Liver (tissue), 9 donors: Measurements from ENCODE around the gene MVB12B. TPM values are rescaled to one million over a fixed set of nuclear protein-coding genes. Genes with fewer than 3 reads are reported as not detected.

Source experiments
- DNase-seq: peaks from one replicate; pipeline ENCODE4 v3.0.0-alpha.2; 2017; ENCODE audit warnings: low spot score
- H3K27ac ChIP-seq, 2 donors: one replicate each; pipeline ENCODE4 v1.7.0; 2013; ENCODE audit warnings: inconsistent platforms in 2 of 2, low read length in 2 of 2, control low read depth in 1 of 2, low read depth in 1 of 2, mild to moderate bottlenecking in 1 of 2
- H3K27me3 ChIP-seq, 4 donors: one replicate each; pipeline versions ENCODE4 v1.6.1 to v1.7.0; 2013; ENCODE audit warnings: low read length in 3 of 4, inconsistent platforms in 1 of 4, mild to moderate bottlenecking in 1 of 4, moderate library complexity in 1 of 4; ENCODE audit not compliant: control insufficient read depth in 4 of 4, insufficient read depth in 4 of 4
- H3K36me3 ChIP-seq, 4 donors: one replicate each; pipeline versions ENCODE4 v1.6.1 to v1.7.0; 2013; ENCODE audit warnings: low read length in 3 of 4, mild to moderate bottlenecking in 3 of 4, low read depth in 1 of 4, moderate library complexity in 1 of 4; ENCODE audit not compliant: control insufficient read depth in 4 of 4, insufficient read depth in 3 of 4
- H3K4me1 ChIP-seq, 4 donors: one replicate each; pipeline versions ENCODE4 v1.6.1 to v1.7.0; 2013; ENCODE audit warnings: low read length in 3 of 4, mild to moderate bottlenecking in 3 of 4, moderate library complexity in 1 of 4; ENCODE audit not compliant: control insufficient read depth in 4 of 4, insufficient read depth in 4 of 4
- H3K4me3 ChIP-seq, 3 donors: one replicate each; pipeline versions ENCODE4 v1.6.1 to v1.7.0; 2013; ENCODE audit warnings: low read length in 3 of 3, control low read depth in 1 of 3, low read depth in 1 of 3, mild to moderate bottlenecking in 1 of 3
- H3K9ac ChIP-seq, 2 donors: one replicate each; pipeline ENCODE4 v1.7.0; 2013; ENCODE audit warnings: low read length in 2 of 2, mild to moderate bottlenecking in 2 of 2, moderate library complexity in 2 of 2, control low read depth in 1 of 2, low read depth in 1 of 2
- H3K9me3 ChIP-seq, 4 donors: one replicate each; pipeline versions ENCODE4 v1.6.1 to v1.7.0; 2013; ENCODE audit warnings: low read length in 3 of 4; ENCODE audit not compliant: control insufficient read depth in 4 of 4
- ATF3 ChIP-seq: IDR thresholded peaks from 2 replicates; pipeline ENCODE4 v1.6.1; 2016; ENCODE audit warnings: antibody characterized with exemption
- EGR1 ChIP-seq, 2 donors: IDR thresholded peaks; 2 replicates each; pipeline ENCODE4 v1.6.1; 2016 to 2018; ENCODE audit warnings: antibody characterized with exemption in 2 of 2, low read depth in 2 of 2
- FOXA1 ChIP-seq: IDR thresholded peaks from 2 replicates; pipeline ENCODE4 v1.6.1; 2016; ENCODE audit warnings: antibody characterized with exemption
- FOXA2 ChIP-seq: IDR thresholded peaks from 2 replicates; pipeline ENCODE4 v1.6.1; 2016; ENCODE audit warnings: antibody characterized with exemption
- GABPA ChIP-seq, 2 donors: IDR thresholded peaks in 1 of 2; conservative IDR thresholded peaks in 1 of 2; 2 replicates each; pipeline ENCODE4 v1.6.1; 2016; ENCODE audit warnings: antibody characterized with exemption in 2 of 2, mild to moderate bottlenecking in 1 of 2, moderate library complexity in 1 of 2
- HNF4G ChIP-seq: IDR thresholded peaks from 2 replicates; pipeline ENCODE4 v1.6.1; 2016; ENCODE audit warnings: antibody characterized with exemption
- JUND ChIP-seq, 2 donors: IDR thresholded peaks; 2 replicates each; pipeline ENCODE4 v1.6.1; 2016; ENCODE audit warnings: antibody characterized with exemption in 2 of 2
- MAX ChIP-seq: IDR thresholded peaks from 2 replicates; pipeline ENCODE4 v1.6.1; 2016; ENCODE audit warnings: antibody characterized with exemption
- NR2F2 ChIP-seq: IDR thresholded peaks from 2 replicates; pipeline ENCODE4 v1.6.1; 2016; ENCODE audit warnings: antibody characterized with exemption
- RAD21 ChIP-seq, 2 donors: IDR thresholded peaks; 2 replicates each; pipeline ENCODE4 v1.6.1; 2016; ENCODE audit warnings: antibody characterized with exemption in 2 of 2, mild to moderate bottlenecking in 2 of 2
- REST ChIP-seq: IDR thresholded peaks from 2 replicates; pipeline ENCODE4 v1.6.1; 2016; ENCODE audit warnings: antibody characterized with exemption, mild to moderate bottlenecking
- RXRA ChIP-seq, 2 donors: IDR thresholded peaks; 2 replicates each; pipeline ENCODE4 v1.6.1; 2017 to 2018; ENCODE audit warnings: antibody characterized with exemption in 2 of 2, mild to moderate bottlenecking in 1 of 2
- SP1 ChIP-seq: IDR thresholded peaks from 2 replicates; pipeline ENCODE4 v1.6.1; 2018; ENCODE audit warnings: antibody characterized with exemption, mild to moderate bottlenecking
- TAF1 ChIP-seq: conservative IDR thresholded peaks from 2 replicates; pipeline ENCODE4 v1.6.1; 2016; ENCODE audit warnings: antibody characterized with exemption, mild to moderate bottlenecking
- WGBS: extraction: QIAGEN DNeasy Blood & Tissue Kit; methylation state at CpG from one replicate; pipeline ENCODE4 v1.1.7; 2013; 5-methylcytosine and 5-hydroxymethylcytosine counted together
- polyA plus RNA-seq, 2 donors: library from polyadenylated mRNA; stranded (reverse) in 1 of 2; unstranded in 1 of 2; fragments of 200-250 nt in 1 of 2; fragments of >200 nt in 1 of 2; fragmentation: Nextera tagmentation in 1 of 2; extraction: Ambion mirVana in 1 of 2; gene quantifications; one replicate each; pipeline versions ENCODE4 v1.2.1 to v1.2.3, GENCODE V29; 2013 to 2015
- total RNA-seq, 2 donors: library from RNA; depleted of rRNA; stranded (reverse); fragments of >200 nt; gene quantifications; one replicate each; pipeline ENCODE4 v1.2.3, GENCODE V29; 2014
- TF ChIP-seq, protein P1 (sequence below): fragments of 150-350 bp; IDR thresholded peaks from 2 replicates; pipeline ENCODE4 v1.5.1; 2017; ENCODE audit warnings: improper control_type of control experiment, low read depth, low read length; ENCODE audit not compliant: missing input control
- donor health status: healthy.
- donor health status: healthy.
- donor health status: healthy.
- donor health status: healthy.
- donor health status: healthy.

MVB12B gene
- total and polyA plus RNA-seq, 4 donors, result 5.3 to 12.4 (median 8.4) TPM

DNA sequence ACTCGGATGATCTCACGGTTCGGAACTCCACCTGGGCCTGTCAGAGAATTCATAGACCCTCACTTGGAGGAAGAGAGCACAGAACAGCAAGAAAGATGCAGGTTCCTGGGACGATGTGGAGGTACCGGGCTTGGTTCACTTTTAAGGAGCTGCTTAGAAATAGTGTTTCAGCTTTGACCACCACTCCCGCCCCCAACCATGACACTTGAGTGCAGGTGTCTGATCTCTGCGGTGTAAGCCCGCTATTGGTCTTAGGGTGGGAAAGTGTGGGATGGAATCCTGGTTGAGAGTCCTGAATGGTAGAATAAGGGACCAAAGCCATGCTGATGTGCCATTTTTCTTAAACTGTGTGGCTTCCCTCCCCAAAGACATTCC lies 189.9 kb downstream of the MVB12B start:
- Histone ChIP-seq H3K4me3 (no peak overlapping the region), H3K36me3 (no peaks in the 10 kb centered on the region), H3K27me3 (peaks cover 0 to 18% (median 4%) of the 10 kb centered on the region in 4 donors), H3K27ac (no peak overlapping the region), H3K9ac (no peak overlapping the region), H3K9me3 (no peaks in the 10 kb centered on the region), H3K4me1 (peaks cover 3 to 8% (median 5%) of the 10 kb centered on the region in 4 donors)
- DNase-seq, result no peak
- WGBS, result 66% methylated on average over 8 of the region's 8 CpGs
- TF ChIP-seq GABPA (IDR thresholded peaks at IDR 0.05 in 1 of 2, conservative IDR thresholded peaks at IDR 0.05 in 1 of 2) (no peak), HNF4G (no peak), FOXA1 (no peak)

DNA sequence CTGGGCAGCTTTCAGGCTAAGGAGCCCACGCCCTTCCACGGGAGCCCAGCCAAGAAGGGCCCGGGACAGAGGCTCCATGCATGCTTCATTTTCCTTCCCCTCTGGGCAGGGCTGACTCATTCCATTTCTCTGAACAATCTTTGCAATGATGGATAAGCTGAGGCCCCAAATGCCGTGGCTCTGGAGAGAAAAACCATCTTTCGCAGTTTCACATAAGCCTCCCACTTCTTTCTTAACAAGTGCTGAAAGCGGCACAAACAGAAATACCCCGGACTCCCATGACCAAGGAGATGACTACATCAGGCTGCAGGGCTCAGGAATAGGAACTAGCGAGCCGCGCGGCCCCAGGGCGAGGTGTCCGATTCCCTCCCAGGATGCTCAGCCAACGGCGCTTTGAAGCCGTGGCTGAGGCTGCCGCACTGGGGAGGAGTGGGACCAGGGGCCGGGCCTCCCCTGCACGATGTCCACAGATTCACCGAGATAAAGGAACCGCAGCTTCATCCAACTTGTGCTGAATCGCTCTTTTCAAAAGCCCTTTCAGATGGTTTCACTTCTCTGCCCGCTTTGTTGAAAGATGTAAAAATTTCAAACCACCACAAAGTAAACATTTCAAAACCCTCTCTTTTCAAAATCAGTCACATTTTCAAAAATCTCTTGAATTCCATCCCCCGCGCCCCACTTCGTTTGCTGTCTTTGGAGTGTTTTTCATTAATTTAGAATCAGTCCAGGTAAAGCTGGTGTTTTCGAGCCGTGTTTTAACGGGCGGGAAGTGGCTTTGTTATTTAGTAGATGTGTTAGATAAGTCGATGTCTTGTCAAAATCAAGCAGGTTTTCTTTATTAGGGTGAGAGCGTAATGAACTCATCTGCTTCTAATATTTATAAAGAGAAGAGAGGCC lies 190.6 kb downstream of the MVB12B start:
- DNase-seq, result no peak
- WGBS, result 16% methylated on average over 32 of the region's 32 CpGs
- Histone ChIP-seq H3K9ac (no peak overlapping the region), H3K27ac (no peak overlapping the region), H3K4me1 (peaks cover 3 to 8% (median 5%) of the 10 kb centered on the region in 4 donors), H3K27me3 (peaks cover 0 to 18% (median 4%) of the 10 kb centered on the region in 4 donors), H3K9me3 (no peaks in the 10 kb centered on the region), H3K4me3 (peak overlapping the region in 1 of 3 donors; percentile 32), H3K36me3 (no peaks in the 10 kb centered on the region)
- TF ChIP-seq NR2F2 (no peak), EGR1 (IDR thresholded peaks at IDR 0.05; ENCODE audit: low read depth in 2 of 2) (no peak), SP1 (no peak), REST (no peak), FOXA1 (no peak), FOXA2 (no peak), GABPA (IDR thresholded peaks at IDR 0.05 in 1 of 2, conservative IDR thresholded peaks at IDR 0.05 in 1 of 2) (no peak), JUND (IDR thresholded peaks at IDR 0.05) (no peak), ATF3 (no peak), TAF1 (no peak), HNF4G (no peak)

DNA sequence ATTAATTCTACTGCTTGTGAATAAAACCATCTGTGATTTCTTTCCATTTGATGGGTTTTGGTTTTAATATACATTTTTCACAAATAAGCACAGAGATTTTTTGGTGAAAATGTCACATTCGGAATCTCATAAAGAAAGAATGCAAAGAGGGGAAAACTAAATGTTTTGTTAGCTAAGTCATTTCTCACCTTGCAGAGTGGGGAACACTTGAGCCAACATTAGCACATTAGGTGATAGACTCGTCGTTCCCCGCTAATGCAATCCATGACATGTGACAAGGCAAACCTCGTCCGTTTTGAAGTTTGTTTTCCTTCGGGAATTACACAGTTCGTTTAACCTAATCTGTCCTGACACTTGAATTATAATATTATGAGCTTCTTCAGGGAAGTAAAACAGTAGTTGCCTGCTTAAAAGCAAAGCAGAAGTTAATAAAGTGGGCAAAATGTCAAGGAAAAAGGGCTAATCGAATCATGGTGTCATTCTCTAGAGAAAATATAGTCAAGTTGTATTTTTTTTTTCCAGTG lies 191.3 kb downstream of the MVB12B start:
- TF ChIP-seq HNF4G (no peak), RAD21 (IDR thresholded peaks at IDR 0.05) (no peak), REST (no peak), MAX (no peak), EGR1 (IDR thresholded peaks at IDR 0.05; ENCODE audit: low read depth in 2 of 2) (no peak), RXRA (IDR thresholded peaks at IDR 0.05) (no peak), GABPA (IDR thresholded peaks at IDR 0.05 in 1 of 2, conservative IDR thresholded peaks at IDR 0.05 in 1 of 2) (no peak), FOXA2 (no peak), SP1 (no peak)
- TF ChIP-seq, protein P1, sequence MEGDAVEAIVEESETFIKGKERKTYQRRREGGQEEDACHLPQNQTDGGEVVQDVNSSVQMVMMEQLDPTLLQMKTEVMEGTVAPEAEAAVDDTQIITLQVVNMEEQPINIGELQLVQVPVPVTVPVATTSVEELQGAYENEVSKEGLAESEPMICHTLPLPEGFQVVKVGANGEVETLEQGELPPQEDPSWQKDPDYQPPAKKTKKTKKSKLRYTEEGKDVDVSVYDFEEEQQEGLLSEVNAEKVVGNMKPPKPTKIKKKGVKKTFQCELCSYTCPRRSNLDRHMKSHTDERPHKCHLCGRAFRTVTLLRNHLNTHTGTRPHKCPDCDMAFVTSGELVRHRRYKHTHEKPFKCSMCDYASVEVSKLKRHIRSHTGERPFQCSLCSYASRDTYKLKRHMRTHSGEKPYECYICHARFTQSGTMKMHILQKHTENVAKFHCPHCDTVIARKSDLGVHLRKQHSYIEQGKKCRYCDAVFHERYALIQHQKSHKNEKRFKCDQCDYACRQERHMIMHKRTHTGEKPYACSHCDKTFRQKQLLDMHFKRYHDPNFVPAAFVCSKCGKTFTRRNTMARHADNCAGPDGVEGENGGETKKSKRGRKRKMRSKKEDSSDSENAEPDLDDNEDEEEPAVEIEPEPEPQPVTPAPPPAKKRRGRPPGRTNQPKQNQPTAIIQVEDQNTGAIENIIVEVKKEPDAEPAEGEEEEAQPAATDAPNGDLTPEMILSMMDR, result no peak
- peaks cover 0 to 18% (median 4%) of the 10 kb centered on the region in 4 donors for H3K27me3 ChIP-seq
- no peak for DNase-seq
- H3K9me3 ChIP-seq, result no peaks in the 10 kb centered on the region
- H3K9ac ChIP-seq, result no peak overlapping the region
- peaks cover 3 to 8% (median 5%) of the 10 kb centered on the region in 4 donors for H3K4me1 ChIP-seq
- WGBS, result 17% methylated on average over 9 of the region's 9 CpGs
- H3K4me3 ChIP-seq, result no peak overlapping the region
- H3K27ac ChIP-seq, result no peak overlapping the region
- H3K36me3 ChIP-seq, result no peaks in the 10 kb centered on the region
